Astrocyte (in vitro differentiated cells and primary cell): Measurements from ENCODE around the gene ERVH48-1.
"Not testable (repeated sequence)": the region's sequence is repeated elsewhere in the genome, so short reads cannot be mapped to it uniquely, and the experiment has no call there.

ENCODE experiments used
- EZH2 ChIP-seq: IDR thresholded peaks from 2 replicates; pipeline ENCODE4 v1.6.1; 2012; ENCODE audit warnings: mild to moderate bottlenecking, low read length, inconsistent platforms; ENCODE audit not compliant: insufficient read depth
- TF ChIP-seq, protein P1 (sequence below): IDR thresholded peaks from 2 replicates; pipeline ENCODE4 v1.5.1; 2011; ENCODE audit warnings: low read depth, mild to moderate bottlenecking, inconsistent platforms, low read length, moderate library complexity; ENCODE audit not compliant: insufficient read depth

DNA sequence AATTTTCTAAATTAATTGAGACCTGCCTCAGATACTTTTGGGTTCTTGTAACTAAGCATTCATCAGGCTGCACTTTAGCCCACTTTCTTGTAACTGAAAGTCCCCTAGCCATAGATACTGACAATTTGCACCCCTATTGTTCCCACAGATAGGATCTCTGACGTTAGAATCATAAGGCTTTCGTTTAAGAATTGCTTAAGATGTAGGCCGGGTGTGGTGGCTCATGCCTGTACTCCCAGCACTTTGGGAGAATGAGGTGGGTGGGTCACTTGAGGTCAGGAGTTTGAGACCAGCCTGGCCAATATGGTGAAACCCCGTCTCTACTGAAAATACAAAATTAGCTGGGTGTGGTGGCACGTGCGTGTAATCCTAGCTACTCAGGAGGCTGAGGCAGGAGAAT lies 32.7 kb upstream of the ERVH48-1 start:
- TF ChIP-seq, protein P1, sequence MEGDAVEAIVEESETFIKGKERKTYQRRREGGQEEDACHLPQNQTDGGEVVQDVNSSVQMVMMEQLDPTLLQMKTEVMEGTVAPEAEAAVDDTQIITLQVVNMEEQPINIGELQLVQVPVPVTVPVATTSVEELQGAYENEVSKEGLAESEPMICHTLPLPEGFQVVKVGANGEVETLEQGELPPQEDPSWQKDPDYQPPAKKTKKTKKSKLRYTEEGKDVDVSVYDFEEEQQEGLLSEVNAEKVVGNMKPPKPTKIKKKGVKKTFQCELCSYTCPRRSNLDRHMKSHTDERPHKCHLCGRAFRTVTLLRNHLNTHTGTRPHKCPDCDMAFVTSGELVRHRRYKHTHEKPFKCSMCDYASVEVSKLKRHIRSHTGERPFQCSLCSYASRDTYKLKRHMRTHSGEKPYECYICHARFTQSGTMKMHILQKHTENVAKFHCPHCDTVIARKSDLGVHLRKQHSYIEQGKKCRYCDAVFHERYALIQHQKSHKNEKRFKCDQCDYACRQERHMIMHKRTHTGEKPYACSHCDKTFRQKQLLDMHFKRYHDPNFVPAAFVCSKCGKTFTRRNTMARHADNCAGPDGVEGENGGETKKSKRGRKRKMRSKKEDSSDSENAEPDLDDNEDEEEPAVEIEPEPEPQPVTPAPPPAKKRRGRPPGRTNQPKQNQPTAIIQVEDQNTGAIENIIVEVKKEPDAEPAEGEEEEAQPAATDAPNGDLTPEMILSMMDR: not testable (repeated sequence)
- not testable (repeated sequence) for TF ChIP-seq EZH2
